NCI-H446 (cell line): ENCODE results near the gene TNRC18.

Experiments
- DNase-seq, 2 experiments: peaks; one replicate each; lab custom pipeline; 2025; lab: John Stamatoyannopoulos, UW

Gene TNRC18

GRCh38 chr7:5452470-5452899, 28.9 kb upstream of the TNRC18 start:
- DNase-seq = no peak

- DNase-seq = no peak
Observed at GRCh38 chr7:5451391-5451790, 27.8 kb upstream of the TNRC18 start.

- no peak for DNase-seq
Observed at GRCh38 chr7:5450549-5451327, 27.1 kb upstream of the TNRC18 start.

- peak in 1 of 2 experiments; percentile 14 for DNase-seq
Observed at GRCh38 chr7:5448378-5449037, 24.9 kb upstream of the TNRC18 start.

- DNase-seq = no peak
Observed at GRCh38 chr7:5445981-5446594, 22.5 kb upstream of the TNRC18 start.

- no peak for DNase-seq
Observed at GRCh38 chr7:5443678-5444077, 20.0 kb upstream of the TNRC18 start.

GRCh38 chr7:5442757-5443305, 19.2 kb upstream of the TNRC18 start:
- peak in 1 of 2 experiments; percentile 19 for DNase-seq

GRCh38 chr7:5441840-5442503, 18.3 kb upstream of the TNRC18 start:
- DNase-seq = no peak

- no peak for DNase-seq
Observed at GRCh38 chr7:5439572-5440496, 16.2 kb upstream of the TNRC18 start.

GRCh38 chr7:5439209-5439571, 15.6 kb upstream of the TNRC18 start:
- DNase-seq = no peak

GRCh38 chr7:5437987-5438386, 14.4 kb upstream of the TNRC18 start:
- no peak for DNase-seq

GRCh38 chr7:5437348-5437892, 13.8 kb upstream of the TNRC18 start:
- DNase-seq = no peak

- no peak for DNase-seq
Observed at GRCh38 chr7:5436003-5436678, 12.5 kb upstream of the TNRC18 start.

GRCh38 chr7:5435291-5436002, 11.8 kb upstream of the TNRC18 start:
- DNase-seq = no peak

GRCh38 chr7:5433181-5433580, 9.5 kb upstream of the TNRC18 start:
- DNase-seq = no peak

GRCh38 chr7:5432691-5433090, 9.1 kb upstream of the TNRC18 start:
- no peak for DNase-seq

- no peak for DNase-seq
Observed at GRCh38 chr7:5431560-5432015, 8.0 kb upstream of the TNRC18 start.

- DNase-seq = no peak
Observed at GRCh38 chr7:5430612-5430947, 6.9 kb upstream of the TNRC18 start.

- DNase-seq = peak; percentile 28 to 58
Observed at GRCh38 chr7:5429857-5430611, 6.4 kb upstream of the TNRC18 start.
